Ecto neural progenitor cell (in vitro differentiated cells): ENCODE measurements around the gene ENAM.
"Not testable (repeated sequence)": the region's sequence is repeated elsewhere in the genome, so short reads cannot be mapped to it uniquely, and the experiment has no call there.

Experiments
- DNase-seq: peaks from one replicate; pipeline ENCODE4 v3.0.0-alpha.2; 2018; ENCODE audit warnings: low spot score

The ENAM gene

DNA sequence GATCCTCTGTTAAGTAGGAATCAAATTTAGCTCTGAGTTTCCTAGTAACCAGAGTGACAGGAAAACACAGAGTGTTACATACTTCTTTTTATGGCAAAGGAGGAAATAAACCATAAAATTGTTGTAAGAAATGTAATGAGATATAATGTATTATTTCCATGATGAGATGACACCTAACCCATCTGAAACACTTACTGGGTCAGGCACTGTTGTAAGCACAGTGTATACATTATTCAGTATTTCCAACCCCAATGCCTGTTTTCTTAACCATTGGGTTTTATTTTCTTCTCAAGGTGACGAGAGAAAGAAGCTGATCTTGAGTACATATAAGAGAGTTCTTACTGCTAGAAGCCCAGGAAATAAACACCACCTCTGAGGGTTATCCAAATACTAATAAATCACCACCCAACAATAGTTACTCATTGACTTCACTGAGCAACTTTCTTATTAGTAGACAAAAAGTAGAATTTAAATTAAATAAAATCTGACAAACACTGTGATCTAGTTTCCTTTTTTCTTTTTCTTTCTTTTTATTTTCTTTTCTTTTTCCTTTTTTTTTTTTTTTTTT lies 4.2 kb upstream of the ENAM start:
- DNase-seq, result no peak

DNA sequence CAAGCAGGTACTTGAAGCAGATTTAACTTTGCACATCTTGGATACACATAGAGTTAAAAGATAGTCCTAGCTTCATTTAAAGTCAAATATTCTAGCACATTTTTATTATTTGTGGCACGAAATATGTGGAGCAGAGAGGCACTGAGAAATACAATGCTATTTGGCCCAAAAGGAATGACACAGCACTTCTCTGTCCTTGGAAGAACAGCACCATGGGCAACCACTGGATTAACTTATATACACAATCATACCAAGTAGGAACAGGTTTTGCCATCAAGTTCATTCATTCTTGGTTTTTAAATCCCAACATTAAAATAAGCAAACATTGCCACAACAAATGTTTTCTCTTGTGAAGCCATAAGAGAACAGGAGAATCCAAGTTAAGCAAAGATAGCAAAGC lies 924 bp upstream of the ENAM start:
- no peak for DNase-seq

DNA sequence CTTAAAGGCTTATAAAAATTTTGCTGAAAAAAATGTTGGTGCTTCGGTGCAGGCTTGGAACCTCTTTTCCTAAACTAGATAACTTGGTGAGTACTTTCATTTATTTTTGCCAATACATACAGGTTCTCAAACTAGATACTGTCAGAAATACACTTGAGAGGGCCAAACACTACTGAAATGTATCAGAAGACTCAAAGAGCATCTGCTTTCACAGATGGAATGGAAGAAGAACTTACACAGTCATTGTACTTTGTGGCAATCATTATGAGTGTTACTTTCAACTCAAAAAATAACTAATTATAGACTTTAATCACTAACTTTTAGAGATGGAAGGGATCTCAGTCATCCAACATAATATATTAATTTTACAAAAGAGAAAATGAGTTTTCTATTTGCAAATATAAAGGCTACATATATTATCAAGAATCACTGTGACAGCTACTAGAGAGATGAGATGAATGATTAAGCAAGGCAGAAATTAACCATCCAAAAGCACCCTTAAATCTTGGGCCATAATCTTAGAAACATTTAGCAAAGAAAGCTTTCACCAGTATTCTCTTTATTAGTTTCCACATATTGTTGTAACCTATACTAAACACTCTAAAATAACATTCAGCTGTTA lies 1.0 kb downstream of the ENAM start:
- no peak for DNase-seq

DNA sequence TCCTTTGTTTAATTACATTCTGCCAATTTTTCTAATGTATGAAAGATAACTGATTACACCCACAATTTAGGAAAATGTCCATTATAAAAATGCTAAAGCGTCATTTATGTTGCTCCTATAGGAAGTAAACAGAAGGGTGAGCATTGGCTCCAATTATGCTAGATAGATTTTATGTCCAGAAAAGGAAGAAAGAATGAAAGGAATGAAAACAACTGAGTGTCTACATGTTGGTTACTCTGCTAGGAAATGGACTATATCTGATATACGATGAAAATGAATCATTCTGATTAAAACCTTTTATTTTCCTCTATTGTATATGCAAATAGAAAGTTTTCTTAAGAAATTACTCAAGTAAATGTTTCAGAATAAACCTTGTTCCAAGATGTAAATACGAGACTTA lies 1.6 kb downstream of the ENAM start:
- no peak for DNase-seq

DNA sequence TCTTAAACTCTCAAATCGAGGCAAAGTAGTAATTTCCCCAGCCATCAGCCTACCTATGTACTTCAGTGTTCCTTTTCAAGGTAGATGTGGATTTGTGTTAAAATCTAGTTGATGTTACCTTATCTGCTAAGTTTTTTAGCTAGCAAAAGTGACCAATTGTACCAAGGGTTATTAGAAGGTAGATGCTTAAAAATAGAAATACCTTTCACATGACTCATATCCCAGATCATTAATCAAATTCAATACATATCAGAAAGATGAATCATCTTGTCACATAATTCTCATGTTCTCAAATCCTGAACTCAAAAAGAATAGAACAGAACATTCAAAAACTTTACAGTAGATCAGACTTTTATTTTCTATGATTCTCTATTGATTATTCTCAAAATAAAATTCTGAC lies 3.5 kb downstream of the ENAM start:
- no peak for DNase-seq

DNA sequence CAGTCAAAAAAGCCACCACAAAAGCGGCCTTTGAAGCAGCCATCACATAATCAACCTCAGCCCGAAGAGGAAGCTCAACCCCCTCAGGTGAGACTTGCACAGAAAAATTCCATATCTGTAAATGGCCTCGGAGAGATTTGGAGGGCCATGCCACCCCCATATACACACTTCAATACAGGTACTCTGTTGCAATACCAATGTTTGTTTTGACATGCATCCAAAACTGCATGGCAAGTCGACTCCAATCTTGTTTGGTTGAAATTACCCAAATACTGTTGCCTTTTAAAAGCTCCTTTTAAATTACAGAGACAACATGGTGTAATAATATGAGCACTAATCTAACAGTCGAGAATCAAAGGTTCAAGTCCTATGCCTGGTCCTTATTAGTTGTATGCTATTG lies 5.9 kb downstream of the ENAM start:
- no peak for DNase-seq

DNA sequence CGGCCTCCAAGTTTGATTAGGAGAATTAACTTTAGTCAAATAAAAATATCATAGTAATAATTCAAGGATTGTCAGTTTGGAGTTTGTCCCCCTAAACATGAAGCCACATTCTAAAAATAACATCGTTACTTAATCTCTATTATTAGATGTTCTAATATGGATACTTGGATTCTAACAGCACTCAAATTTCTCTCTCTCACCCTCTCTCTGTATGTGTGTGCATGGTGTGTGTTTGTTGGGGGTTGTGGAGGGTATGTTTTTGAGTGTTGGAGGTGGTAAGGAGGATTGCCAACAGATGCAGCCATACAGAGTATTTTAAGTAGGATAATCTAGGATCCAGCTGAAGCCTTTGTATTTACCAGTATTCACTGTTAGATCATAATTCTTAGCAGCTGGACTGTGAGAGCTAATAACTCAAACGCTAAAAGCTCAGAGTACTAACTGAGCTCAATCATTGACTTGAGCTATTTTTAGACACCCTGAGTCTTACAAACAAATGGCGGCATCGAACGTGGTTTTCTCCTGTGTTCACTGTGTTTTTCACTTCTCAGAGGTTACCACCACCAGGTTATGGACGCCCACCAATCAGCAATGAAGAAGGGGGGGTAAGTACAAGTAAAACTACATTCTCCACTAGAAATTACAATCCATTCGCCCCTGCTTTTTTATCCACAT lies 8.8 kb downstream of the ENAM start:
- DNase-seq, result no peak

DNA sequence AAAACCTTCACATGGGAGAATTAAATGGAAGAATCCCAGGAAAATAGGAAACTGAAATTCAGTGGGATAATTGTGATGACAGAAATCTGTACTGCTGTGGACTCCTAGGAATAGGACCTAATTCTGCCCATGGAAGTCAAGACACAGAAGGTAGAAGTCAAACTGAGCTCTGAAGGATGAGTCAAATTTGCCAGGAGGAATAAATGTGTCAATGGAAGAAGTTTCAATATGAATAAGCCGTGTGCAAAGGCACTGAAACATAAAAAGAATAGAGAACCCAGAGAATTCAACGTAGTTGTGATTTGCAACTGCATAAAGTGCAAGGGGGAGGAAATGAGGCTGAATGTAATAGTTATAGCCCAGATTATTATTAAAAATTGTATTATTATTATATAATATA lies 11.6 kb downstream of the ENAM start:
- no peak for DNase-seq

DNA sequence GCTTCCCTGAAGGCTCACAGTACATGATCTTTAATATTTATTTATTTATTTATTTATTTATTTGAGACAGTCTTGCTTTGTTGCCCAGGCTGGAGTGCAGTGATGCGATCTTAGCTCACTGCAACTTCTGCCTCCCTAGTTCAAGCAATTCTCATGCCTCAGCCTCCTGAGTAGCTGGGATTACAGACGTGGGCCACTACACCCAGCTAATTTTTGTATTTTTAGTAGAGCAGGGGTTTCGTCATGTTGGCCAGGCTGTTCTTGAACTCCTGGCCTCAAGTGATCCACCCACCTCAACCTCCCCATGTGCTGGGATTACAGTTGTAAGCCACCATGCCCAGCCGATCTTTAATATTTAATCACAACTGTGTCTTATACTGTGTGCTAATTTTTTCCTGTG lies 22.2 kb downstream of the ENAM start:
- DNase-seq, result not testable (repeated sequence)

DNA sequence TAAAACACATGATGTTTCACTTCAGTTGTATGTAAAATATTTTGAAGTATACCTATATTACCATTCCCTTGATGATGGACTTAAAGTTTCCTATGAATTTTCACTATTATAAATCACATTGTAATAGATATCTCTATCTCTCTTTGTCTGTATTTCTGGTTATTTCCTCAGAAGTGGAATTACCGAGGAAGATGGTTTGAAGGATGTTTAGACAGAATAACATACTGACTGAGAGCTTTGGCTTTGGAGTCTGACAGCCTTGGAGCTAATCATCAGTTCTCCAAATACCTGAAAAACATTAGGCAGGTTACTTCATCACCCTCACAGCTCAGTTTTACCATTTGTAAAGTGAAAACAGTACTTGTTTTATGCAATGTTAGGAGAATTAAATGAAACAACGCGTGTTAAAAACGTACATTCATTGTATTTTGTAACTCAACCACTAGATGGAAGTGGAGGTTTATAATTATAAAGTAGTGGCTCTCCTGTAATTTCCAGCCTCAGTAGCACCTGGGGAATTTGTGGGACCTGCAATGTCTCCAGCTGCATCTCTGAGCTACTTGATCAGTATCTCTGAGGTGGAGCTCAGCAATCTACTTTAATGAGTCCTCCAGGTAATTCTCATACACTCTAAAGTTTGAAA lies 23.4 kb downstream of the ENAM start:
- no peak for DNase-seq

DNA sequence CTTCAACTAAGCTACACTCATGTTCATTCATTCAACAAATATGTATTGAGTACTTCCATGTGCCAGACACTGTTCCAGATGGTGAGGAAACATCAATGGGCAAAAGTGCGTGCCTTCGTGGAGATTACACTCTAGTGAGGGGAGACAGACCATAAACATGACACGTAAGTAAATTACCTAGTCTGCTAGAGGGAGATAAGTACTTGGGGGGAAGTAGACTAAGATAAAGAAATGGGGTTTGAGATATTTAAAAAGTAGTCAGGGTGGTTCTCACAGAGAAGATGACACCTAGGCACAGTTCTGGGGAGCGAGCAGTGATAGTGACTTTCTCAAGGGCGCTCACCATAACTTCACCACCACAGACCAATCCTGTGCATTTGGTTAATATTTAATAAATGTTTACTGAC lies 26.1 kb downstream of the ENAM start:
- no peak for DNase-seq

DNA sequence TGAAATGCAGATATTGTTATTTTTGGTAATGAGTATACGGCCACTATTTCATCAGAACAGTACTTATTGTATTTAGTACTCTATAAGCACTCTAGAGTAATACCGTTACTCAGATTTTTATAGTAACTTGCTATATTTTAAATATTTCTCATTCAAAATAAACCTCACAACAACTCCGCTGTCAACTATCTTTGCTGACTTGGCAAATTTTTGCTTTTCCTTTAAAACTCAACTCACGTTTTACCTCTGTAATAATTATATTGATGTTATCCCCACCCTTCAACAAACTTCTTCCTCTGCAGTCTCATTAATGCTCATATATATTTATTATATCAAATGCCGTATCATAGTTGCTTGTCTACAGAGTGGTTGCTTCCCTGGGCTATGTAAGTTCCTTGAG lies 28.8 kb downstream of the ENAM start:
- DNase-seq, result no peak

DNA sequence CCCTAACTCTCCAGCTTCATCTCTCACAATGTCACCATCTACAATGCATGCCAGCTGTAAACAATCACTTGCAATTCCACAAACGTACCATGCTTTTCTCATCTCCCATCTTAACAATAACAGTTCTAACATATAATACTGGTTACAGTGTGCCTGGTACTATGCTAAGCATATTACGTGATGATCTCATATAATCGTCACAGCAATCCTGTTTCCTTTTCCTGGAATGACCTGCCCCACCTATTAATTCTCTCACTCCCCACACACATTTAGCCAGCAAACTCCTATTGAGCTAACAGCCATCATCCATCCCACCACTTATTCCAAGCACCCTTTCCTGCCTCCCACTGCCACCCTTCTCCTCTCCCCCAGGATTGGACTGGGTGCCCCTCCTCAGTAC lies 29.9 kb downstream of the ENAM start:
- DNase-seq, result no peak

DNA sequence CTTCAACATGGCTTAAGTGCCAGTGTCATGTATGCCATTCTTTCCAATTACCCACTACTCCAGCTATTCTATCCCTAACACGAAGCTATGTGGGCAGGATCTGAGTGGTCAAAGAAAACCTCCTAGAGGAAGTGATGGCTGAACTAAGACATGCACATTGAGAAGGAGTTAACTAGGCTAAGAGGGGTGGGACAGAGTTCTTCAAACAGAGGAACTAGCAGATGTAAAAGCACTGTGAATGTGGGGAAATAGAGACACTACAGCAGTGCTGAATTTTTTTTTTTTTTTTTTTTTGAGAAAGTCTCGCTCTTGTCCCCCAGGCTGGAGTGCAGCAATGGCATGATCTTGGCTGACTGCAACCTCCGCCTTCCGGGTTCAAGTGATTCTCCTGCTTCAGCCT lies 31.6 kb downstream of the ENAM start:
- no peak for DNase-seq

DNA sequence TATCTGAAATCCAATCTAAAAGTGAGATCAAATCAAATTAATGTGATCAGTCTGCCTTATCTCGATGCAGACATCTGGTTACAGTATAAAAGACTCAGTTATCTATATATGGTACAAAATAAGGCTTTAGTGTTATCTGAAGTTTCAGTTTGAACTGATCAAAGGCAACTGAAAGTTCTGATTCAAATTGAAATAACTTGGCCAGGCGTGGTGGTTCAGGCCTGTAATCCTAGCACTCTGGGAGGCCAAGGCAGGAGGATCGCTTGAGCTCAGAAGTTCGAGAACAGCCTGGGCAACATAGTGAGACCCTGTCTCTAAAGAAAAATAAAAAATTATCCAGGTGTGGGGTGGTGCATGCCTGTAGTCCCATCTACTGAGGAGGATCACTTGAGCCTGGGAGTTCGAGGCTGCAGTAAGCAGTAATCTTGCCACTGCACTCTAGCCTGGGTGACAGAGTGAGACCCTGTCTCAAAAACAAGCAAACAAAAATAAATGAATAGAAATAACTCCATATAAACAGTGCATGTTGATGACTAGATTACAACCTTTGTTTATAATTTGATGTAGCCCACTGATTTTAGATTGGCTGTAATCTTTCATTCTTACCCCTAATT lies 32.9 kb downstream of the ENAM start:
- DNase-seq, result not testable (repeated sequence)

DNA sequence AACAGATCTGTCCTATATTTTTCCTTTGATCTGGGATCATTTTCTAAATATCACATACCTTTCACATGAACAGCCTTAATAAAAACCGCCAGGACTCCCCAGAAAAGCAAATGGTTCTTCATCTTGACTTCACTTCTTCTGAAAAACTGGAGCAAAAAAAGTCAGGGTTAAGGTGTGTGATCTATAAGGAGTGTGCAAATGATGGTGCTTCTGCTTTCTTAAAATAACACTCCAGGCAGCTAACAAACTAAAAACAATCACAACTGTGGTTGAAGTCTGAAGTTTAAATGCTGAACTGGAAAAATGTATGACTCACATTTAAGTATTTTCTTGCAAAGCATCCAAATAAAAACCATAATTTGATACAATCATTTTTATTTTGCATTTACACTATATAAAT lies 37.8 kb downstream of the ENAM start, which contains the start of gene JCHAIN:
Gene JCHAIN, minus strand, starts transcription at position 140 of the 400 bp plus-strand sequence. Its CDS starts 18 bp downstream, at position 122.
- DNase-seq, result no peak

DNA sequence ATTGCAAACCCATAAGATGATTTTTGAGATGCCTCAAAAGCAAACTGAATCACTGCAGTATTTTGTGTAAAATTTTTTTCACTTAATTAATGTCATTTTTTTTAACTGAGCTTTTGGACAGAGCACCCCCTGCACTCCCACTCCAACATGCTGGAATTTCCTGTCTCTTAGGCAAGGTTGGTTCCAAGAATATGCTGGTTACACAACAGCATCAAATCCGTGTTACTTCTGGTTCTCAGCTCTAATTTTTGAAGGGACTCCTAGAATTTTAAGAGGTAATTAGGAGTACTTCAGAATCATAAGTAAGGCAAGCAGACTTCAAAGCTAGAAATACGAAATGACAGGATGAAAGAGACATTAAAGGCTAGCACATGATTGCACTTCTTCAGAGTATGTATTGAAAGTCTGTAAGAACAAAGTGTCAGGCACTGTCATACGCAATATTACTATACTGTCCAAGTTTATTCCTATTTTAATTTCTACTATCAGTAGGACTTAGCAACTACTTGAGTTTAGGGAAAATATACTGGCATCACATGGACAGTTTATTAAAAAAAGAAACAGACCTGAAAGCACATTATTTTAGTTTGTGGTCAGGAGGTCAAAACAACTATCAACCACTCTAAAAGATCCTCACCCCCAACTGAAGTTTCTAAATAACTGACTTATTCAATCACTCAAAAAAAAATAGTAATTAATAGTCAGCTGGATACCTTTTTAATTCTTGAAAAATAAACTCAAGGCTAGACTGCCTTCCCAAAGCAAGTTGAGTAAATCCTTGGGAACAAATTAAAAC lies 39.4 kb downstream of the ENAM start:
- no peak for DNase-seq

DNA sequence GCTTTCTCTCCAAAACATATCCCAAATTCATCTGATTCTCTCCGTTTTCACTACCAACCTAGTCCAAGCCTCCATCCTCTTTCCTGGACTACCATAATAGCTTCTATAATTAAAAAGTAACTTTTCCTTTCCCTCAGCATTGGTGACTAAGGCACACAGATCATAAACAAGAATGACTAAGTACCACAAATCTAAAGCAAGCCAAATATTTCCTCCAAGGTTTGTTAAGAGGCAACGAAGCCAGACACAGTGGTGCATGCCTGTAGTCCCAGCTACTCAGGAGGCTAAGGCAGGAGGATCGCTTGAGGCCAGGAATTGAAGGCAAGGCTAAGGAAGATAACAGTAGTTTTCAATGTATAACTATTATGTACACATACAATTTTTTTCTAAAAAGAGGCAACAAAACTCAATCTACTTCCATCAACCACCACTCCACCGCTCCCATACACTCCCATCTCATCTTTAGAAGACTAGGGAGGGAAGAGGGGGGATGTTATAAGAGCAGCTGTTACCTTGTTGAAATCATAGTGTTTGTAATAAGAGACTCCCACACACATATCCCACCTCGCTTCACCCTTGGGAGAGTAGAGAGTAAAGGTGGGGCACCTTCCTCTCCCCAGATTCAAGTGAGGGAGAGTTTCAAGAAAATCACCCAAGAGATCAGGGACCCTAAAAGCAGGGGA lies 41.9 kb downstream of the ENAM start:
- DNase-seq, result no peak

DNA sequence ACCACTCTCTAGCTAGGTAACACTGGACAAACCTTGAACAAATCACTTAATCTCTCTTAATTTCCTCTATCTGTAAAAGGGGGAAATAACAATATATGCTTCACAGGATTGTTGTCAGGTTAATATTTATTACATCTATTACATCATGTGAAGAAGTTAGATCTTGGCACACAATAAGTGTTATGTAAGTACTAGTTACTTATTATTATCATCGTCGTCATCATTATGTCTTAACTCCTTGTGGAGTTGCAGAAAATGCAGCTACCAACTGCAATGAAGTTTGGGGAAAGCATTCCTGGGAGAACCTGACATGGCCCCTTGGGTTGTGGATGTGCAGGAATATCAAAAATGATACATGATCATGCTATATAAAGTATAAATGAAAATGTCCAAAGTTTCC lies 42.5 kb downstream of the ENAM start:
- no peak for DNase-seq

DNA sequence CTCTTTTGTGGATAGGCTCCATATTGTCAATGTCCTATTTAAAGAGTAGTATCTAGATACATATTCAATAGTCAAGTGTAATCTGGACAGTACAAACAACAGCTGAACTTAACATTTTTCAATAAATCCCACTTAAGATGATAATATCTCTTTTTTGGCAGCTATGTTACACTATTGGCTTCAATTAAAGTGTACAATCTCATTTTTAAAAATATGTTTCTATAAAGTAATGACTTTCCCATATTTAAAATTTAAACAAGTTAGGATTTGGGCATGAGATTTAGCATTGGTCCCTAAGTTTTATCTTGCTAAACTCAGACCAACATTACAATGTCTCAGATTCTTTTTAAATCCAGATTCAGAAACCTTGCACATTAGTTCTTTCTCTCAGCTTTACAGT lies 45.6 kb downstream of the ENAM start:
- no peak for DNase-seq

DNA sequence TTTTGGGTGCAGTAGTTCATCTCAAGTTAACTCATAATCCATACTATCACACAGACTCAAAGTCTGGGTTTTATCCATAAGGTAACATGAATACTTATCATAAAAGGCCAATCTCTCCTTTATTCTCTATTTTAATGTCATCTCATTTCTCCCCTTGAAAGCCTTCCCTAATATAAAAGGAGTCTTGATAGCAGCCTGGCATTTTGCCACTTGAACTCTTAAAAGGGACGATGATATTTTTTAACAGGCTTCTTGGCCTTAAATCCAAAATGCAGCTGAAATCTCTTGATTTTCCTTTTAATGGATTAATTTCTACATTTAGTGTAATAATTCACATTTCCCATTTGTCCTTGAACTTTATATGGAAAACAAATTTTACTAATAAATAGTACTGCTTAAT lies 46.2 kb downstream of the ENAM start:
- DNase-seq, result no peak
